Activated CD4-positive, alpha-beta T cell treated with anti-CD3 and anti-CD28 coated beads, Interleukin-2, Interleukin-6, amounts not matched to agents 100 ng/mL and 50 ng/mL, durations not matched to agents 16 hours and 8 hours (primary cell): ENCODE measurements around the gene PPARG.
"Not testable (repeated sequence)": the region's sequence is repeated elsewhere in the genome, so short reads cannot be mapped to it uniquely, and the experiment has no call there.

Source experiments
- DNase-seq: peaks from one replicate; pipeline ENCODE4 v3.0.0-alpha.2; 2020

Gene PPARG

GRCh38 chr3:12279591-12280326, 9.1 kb upstream of the PPARG start:
- no peak for DNase-seq

DNA sequence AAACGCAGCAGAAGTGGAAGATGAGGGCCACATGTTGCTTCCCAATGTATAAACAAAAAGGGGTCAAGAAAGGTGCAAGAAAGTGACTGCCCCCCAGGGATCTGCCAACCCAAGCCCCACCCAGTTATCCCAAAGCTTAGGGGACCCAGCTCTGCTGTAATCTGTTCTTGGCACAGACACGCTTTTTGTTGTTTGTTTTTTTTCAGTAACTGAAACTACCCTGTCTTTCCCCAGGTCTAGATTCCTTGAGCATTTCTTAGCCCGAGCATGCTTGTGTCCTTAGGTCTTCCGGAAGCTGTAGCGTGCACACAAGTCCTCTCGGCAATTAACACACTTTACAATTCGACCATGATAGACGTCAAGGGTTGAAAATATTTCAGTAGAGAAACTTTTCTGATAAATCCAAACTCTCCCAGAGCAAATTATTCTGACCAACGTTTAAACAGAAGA, 8.5 kb upstream of the PPARG start:
- DNase-seq = no peak

DNA sequence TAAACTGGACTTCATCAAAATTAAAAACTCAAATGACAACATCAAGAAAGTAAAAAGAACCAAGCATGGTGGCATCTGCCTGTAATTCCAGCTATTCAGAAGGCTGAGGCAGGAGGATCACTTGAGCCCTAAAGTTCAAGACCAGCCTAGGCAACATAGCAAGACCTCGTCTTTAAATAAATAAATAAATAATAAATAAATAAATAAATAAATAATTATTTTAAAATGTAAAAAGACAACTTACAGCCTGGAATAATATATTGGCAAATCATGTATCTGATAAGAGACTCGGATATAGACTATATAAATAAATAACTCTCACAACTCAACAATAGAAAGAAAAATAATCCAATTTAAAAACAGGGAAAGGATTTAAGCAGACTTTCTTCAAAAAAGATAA, 4.3 kb upstream of the PPARG start:
- DNase-seq = no peak

GRCh38 chr3:12285003-12285555, 3.8 kb upstream of the PPARG start:
- no peak for DNase-seq

DNA sequence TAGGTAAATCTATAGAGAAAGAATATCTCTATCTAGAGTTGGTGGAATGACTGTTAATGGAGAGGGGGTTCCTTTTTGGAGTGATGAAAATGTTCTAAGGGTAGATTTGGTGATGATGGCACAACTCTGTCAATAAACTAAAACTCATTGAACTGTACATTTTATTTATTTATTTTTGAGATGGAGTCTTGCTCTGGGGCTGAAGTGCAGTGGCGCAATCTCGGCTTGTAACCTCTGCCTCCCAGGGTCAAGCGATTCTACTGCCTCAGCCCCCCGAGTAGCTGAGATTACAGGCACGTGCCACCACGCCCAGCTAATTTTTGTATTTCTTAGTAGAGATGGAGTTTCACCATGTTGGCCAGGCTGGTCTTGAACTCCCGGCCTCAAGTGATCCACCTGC, 3.1 kb upstream of the PPARG start:
- not testable (repeated sequence) for DNase-seq

DNA sequence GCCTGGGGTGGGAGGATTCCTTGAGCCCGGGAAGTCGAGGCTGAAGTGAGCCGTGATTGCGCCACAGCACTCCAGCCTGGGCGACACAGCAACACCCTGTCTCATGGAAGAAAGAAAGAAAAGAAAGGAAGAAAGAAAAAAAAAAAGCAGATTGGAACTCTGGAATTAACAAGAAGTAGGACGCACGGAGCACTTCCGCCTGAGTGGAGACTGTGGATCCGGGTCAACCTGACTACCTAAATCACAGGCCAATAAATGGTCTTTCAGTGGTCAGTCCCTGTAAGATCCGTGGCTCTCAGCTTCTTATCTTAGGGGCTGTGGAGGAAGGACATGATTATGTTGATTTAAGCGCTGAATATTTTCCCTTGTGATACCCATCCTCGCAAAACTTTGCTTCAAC, 2.4 kb upstream of the PPARG start:
- no peak for DNase-seq

DNA sequence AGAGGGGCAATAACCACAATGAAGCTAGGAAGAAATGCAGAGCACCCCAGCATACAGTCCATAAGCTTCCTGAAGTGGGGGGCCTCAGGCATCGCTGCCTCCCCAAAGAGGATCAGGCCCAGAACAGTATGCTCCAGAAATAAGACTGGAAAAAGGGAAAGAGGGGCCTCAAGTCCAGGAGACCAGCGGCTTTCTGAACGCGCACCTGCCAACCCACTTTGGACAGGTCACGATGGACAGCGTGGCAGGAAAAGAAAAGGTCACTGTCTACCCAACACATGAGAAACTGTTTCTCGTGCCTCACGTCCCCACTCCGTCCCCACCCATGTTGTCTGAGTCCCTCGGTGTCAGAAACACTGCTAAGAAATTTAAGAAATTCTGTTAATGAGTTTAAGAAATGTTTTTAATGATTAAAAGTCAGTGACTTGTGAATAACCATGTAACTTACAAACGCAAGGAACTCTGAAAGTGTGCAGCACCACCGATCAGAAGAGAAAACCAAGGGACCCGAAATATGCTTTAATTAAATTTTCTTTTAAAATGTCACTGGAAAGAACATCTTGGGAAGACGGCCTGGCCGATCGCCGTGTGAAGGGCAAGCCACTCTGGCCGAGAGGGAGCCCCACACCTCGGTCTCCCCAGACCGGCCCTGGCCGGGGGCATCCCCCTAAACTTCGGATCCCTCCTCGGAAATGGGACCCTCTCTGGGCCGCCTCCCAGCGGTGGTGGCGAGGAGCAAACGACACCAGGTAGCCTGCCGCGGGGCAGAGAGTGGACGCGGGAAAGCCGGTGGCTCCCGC, 1.7 kb upstream of the PPARG start:
- no peak for DNase-seq

GRCh38 chr3:12287727-12288181, 1.1 kb upstream of the PPARG start:
- no peak for DNase-seq

DNA sequence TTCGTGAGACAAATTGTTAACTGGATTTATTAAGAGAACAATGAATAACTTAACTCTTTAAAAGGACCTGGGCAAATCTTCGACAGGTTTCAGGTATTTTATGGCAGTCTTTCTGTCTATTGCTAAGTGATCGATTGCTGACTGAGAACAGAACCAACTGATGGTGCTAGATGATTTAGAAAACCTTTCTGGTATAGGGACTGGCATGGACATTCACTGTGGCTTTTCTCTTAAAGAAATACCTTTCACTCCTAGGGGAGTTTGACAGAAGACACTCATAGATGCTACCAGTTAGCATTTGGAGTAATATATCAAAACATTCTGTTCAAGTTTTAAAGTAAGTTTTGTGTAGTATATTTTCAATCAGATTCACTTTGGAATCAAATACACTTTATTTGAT, 654 bp downstream of the PPARG start:
- peak; percentile 11 for DNase-seq

- DNase-seq = no peak
Observed at GRCh38 chr3:12292770-12293169, 3.9 kb downstream of the PPARG start.

DNA sequence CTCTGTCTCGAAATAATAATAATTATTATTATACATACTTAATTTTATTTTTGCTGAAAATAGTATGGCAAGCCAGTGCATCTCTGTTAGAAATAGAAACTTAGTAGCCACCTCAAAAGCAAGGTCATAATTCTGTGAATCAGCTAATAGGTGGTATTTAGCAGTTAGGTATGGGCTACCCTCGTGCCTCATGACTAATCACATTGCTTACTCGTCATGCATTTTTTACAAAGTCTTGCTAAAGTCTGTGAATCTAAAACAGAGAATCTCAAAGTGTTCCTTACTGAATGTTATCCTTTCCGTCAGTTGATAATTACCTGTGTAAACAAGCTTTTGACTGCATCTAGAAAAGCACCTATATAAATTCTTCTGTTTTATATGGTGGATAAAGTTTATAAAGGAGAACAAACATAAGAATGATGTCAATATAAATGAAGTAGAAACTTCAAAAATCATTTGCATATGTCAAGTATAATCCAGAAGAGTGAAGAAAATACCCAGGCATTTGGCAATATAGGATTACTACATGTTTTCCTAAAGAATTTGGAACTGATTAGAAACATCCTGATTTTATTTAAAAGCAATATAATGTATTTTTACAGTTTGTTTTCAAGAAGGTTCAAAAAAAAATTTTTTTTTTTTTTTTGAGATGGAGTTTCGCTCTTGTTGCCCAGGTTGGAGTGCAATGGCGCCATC, 6.2 kb downstream of the PPARG start:
- no peak for DNase-seq

GRCh38 chr3:12296511-12296910, 7.6 kb downstream of the PPARG start:
- DNase-seq = no peak

DNA sequence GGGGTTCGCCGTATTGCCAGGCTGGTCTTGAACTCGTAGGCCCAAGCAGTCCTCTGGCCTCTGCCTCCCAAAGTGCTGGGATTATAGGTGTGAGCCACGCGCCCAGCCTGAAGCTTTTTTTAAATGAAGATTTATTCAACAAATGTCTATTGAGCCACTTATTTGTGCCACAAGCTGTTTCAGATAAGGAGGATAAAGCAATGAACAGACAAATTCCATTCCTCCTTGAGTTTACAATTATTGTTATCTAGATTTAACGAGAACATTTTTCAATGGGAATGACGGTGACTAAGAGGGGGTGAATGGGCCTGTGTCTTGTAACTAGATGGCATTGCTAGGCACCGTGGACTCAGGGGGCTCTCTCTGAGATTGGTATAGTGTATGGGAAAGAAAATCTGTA, 10.2 kb downstream of the PPARG start:
- no peak for DNase-seq

GRCh38 chr3:12300137-12300536, 11.3 kb downstream of the PPARG start:
- DNase-seq = no peak

DNA sequence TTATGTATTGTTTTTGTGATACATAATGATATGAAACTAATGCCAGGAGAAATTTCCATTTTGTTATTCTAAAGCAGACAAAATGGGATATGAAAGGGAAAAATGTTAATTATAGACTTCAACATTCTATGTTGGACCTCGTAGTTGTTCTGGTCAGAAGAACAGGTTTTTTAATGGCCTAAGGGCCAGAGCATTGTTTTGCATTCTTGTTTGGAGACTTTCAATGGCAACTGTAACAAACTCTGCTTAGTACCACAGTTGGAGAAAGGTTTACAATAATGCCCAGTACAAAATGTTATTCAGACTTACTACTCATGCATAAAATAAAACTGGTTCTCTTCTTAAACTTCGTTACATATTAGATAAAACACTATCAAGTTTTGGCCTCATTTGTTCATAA, 12.2 kb downstream of the PPARG start:
- DNase-seq = no peak

DNA sequence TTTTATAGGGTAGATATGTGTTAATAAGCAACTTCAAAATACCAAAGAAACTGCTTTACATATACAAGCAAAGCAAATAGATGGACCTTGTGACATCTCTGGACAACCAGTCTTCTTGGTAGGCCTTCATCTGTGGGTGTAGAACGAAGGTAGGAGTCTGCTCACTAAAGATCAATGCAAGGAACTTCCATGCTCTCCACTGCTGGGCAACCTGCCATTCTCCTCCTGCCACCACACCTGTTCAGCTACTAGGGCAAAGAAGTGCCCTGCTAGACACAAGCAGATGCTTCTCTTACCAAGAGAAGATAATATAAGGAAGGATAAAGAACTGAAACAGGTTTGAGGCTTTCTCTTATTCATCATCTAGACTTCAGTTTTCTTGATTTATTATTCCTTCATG, 12.6 kb downstream of the PPARG start:
- DNase-seq = no peak

GRCh38 chr3:12302564-12302963, 13.7 kb downstream of the PPARG start:
- DNase-seq = no peak

- DNase-seq = no peak
Observed at GRCh38 chr3:12303534-12303933, 14.7 kb downstream of the PPARG start.

DNA sequence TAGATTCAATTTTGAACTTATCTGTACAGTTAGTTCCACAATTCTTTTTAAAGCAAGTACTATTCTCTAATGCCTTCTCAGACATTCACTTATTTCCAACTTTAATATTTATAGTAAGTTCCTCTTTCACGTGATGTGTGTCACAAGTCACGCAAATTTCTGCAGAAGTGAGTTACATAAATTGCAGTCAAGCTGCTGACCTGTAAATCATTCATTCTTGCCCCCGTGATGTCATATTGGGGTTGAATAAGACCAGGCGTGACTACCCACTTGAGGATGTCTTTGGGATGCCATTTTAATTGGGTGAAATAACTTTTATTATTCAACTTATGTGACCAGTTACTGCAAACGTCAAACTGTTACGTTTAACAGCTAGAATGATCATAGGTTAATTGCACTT, 15.1 kb downstream of the PPARG start:
- no peak for DNase-seq

DNA sequence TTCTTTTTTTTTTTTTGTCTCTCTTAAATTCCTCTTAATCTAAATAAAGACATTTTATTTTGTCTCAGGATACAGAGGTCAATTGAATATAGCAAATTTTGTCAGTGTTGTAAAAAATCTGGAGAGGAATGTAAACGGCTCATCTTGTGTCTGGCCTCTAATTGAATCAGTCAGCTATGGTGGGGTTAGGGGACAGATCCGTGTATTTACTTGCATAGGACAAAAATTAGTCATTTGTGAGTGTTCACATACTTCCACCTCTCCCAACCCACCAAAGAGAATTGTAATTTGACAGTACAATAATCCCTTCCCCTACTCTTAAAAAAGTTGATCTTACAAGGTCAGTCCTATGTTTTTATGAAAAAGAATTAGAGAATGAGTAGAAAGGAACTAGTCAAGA, 18.3 kb downstream of the PPARG start:
- DNase-seq = no peak

DNA sequence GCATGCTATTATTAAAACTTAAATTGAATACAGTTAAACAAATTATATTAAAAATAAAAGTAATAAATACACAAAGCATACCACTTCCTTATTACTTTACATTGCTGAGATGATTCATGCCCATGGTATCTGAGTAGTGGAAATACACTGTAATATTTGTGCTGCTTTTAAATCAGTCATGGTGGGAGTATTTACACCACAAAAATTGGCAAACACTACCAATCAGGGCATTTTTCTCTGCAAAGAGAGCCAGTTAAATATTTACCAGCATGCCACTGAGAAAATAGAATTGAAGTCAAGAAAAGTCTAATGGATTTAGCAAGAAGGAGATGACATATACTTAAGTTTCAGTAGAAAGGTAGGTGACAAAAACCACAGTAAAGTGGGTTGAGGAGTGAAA, 19.6 kb downstream of the PPARG start:
- no peak for DNase-seq

GRCh38 chr3:12309716-12310115, 20.8 kb downstream of the PPARG start:
- DNase-seq = no peak

- DNase-seq = no peak
Observed at GRCh38 chr3:12312010-12312409, 23.1 kb downstream of the PPARG start.
